ENCODE results near the gene AGRN.
"Not testable (repeated sequence)": the region's sequence is repeated elsewhere in the genome, so short reads cannot be mapped to it uniquely, and the experiment has no call there.

AGRN gene

DNA sequence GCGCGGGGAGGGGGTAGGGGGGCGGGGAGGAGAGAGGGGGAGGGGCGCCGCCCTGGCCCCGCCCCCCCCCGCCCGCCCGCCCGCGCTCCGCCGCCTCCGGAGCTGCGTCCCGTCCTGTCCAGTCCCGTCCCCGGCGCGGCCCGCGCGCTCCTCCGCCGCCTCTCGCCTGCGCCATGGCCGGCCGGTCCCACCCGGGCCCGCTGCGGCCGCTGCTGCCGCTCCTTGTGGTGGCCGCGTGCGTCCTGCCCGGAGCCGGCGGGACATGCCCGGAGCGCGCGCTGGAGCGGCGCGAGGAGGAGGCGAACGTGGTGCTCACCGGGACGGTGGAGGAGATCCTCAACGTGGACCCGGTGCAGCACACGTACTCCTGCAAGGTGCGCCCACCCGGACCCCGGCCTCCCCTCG is at the start of gene AGRN:
TSS of gene AGRN (plus strand) at position 121 of the 405 bp plus-strand sequence. CDS start at position 174, 53 bp downstream.
- DNase-seq (ENCODE audit: low read depth in 2 of 2): no peak

DNA sequence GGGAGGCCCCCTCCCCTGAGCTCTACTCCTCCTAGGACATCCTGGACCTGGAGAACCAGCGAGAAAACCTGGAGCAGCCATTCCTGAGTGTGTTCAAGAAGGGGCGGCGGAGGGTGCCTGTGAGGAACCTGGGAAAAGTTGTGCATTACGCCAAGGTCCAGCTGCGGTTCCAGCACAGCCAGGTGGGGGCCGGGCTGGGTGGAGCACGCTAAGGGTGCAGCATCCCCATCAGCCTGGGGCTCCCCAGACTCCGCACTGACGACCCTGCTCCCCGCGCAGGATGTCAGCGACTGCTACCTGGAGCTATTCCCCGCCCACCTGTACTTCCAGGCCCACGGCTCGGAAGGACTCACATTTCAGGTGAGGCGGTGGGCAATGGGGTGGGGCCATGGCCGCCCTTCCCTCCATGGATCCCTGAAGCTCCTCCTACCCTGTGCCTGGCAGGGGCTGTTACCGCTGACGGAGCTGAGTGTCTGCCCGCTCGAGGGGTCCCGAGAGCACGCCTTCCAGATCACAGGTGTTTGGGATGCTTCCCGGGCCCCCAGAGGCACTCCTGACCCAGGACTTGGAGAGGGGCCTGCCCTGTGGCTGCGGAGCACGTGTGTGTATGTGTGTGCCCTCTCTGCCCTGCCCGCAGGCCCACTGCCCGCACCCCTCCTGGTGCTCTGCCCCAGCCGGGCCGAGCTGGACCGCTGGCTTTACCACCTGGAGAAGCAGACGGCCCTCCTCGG is 49.5 kb upstream of the AGRN start:
- DNase-seq (ENCODE audit: low read depth in 2 of 2): no peak

DNA sequence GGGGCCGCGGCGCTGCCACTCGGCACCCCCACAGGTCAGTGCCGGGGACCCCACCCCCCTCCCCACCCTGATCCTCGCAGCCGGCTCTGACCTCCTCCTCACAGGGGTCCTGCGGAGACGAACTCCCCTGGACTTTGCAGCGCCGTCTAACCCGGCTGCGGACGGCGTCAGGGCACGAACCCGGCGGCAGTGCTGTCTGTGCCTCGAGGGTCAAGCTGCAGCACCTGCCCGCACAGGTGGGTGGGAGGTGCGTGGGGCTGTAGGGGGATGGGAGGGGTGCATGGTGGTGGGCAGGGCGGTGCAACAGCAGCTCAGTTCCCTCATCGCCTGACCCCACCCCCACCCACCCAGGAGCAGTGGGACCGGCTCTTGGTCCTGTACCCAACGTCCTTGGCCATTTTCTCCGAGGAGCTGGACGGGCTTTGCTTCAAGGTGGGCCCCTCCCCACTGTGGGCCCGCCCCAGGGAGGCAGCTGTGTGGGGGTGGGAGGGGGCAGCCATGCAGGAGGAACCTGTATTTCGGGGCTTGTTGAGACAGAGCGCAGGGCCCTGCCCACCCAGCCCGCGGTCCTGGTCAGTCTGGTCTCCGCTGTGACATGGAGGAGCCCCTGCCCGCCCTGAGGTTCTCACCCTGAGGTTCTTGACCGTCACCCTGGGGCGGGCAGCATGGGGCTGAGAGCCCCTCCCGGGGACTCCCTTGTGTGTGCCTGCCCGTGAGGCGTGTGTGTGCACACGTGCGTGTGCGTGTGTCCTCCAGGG is 48.8 kb upstream of the AGRN start:
- no peak for DNase-seq (ENCODE audit: low read depth in 2 of 2)

DNA sequence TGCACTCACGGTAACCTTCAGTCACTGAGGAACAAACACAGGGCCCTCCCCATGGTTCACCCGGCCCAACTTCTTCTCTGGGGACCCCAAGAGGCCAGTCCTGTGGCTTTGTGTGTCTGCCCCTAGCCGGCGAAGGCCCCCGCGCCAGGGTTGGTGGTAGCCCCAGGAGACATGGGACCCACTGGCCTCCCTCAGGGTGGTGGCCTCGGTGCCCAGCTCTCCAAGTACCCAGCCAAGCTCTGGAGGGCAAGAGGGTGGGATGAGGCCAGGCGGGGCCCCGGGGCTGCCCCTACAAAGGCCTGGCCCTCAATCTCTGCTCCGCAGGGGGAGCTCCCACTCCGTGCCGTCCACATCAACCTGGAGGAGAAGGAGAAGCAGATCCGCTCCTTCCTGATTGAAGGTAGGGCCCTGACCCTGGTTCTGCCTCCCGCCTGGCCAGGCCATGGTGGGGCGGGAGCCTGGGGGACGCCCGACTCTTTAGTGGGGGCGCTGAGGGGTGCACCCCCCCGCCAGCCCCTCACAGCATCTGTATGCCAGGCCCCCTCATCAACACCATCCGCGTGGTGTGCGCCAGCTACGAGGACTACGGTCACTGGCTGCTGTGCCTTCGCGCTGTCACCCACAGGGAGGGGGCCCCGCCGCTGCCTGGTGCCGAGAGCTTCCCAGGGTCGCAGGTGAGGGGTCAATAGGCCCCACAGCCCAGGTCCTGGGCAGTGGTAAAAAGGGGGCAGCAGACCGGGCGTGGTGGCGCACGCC is 48.0 kb upstream of the AGRN start:
- DNase-seq (ENCODE audit: low read depth in 2 of 2): no peak

DNA sequence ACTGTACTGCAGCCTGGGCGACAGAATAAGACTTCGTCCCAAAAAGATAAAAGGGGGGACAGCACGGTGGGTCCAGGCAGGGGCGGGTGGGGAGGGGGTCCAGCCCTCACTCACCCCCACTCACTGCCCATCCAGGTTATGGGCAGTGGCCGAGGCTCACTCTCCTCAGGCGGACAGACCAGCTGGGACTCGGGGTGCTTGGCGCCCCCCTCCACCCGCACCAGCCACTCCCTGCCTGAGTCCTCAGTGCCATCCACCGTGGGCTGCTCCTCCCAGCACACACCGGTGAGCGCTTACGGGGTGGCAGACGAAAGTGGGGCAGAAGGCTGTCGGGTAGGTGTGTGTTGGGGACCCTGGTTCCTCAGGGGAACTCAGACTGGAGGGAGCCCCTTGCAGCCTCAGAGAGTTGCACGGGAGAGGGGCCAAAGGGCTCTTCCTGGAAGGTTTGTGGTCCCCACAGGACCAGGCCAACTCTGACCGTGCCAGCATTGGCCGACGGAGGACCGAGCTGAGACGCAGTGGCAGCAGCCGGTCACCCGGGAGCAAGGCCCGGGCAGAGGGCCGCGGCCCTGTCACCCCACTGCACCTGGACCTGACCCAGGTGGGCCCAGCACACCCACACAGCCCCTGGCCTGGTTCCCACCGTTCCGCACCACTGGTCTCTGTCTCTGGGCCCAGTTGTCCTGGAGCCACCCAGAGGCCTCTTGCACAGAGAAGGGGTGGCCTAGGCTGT is 47.0 kb upstream of the AGRN start:
- no peak for DNase-seq (ENCODE audit: low read depth in 2 of 2)

DNA sequence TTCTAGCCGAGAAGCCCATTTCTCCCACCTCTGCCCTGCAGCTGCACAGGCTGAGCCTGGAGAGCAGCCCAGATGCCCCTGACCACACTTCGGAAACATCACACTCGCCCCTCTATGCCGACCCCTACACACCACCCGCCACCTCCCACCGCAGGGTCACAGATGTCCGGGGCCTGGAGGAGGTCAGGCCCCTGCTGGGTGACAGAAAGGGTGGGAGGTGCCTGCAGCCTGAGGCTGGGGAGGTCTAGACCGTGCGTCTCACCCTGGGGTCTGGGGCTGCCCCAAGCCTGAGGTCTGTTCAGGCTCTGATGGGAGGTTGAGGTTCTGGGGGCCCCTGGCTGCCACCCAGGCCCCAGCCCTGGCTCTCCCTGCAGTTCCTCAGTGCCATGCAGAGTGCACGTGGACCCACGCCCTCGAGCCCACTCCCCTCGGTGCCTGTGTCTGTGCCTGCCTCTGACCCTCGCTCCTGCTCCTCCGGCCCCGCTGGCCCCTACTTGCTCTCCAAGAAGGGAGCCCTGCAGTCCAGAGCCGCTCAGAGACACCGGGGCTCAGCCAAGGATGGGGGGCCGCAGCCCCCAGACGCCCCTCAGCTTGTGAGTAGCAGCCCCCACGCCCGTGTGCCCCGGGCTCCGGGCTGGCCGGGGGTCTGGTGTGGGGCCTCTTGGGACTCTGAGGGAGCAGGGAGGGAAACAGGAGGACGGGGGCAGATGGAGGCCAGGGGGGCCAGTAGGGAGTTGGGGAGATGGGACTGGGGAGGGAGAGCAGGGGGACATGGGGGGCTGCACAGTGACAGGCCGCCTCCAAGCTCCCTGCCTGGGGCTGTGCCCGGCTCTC is 46.2 kb upstream of the AGRN start:
- no peak for DNase-seq (ENCODE audit: low read depth in 2 of 2)

DNA sequence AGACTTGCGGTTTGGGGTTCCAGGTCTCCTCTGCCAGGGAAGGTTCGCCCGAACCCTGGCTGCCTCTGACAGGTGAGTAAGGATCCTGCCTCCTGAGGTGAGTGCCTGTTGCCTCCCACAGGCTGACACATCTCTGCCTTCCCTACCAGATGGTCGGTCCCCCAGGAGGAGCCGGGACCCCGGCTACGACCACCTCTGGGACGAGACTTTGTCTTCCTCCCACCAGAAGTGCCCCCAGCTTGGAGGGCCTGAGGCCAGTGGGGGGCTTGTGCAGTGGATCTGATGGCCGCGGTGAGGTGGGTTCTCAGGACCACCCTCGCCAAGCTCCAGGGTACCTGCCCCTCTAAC is 45.7 kb upstream of the AGRN start:
- no peak for DNase-seq (ENCODE audit: low read depth in 2 of 2)

DNA sequence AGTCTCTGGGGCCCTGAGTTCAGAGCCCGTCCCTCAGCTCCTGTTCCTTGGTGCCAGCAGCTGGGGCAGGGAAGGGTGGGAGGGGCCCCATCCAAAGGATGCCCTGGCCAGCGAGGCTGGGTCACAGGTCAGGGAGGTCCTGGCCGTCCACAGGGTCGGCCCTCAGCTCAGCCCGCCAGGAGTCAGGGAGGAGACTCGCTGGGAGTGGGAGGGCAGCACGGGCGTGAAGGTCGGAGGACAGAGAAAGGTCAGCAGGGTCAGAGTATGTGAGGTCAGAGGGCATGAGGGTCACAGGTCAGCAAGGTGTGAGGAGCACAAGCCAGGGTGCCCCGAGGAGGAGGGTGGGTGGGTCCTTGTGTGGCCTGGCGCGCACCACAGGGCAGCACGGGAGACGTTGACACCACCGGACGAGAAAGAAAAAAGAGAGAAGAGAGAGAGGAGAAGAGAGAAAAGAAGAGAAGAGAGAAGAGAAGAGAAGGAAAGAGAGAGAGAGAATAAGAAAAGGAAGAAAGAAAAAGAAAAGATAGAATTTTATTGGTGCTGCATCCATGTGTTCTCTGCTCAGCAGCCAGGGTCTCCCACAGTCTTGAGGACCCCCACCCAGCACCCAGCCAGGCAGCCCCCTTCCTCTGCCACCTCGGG is 45.1 kb upstream of the AGRN start:
- no peak for DNase-seq (ENCODE audit: low read depth in 2 of 2)

DNA sequence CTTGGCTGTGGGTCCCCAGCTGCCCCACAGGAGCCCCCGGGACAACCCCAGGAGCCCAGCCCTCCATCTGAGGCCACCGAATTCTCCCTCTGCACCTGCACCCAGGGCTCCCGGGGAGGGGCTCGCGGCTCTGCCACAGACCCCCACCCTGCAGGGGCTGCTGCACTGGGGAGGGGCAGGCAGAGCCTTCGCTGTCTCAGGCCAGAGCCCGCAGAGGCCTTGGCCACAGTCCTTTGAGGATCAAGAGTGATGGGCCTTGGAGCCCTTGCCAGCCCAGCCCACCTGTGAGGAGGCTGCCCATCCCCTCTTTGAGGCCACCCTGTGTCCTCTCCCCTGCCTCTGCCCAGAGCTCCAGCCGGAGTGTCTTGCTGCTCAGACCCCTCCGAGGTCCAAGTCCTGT is 44.6 kb upstream of the AGRN start:
- DNase-seq (ENCODE audit: low read depth in 2 of 2): no peak

DNA sequence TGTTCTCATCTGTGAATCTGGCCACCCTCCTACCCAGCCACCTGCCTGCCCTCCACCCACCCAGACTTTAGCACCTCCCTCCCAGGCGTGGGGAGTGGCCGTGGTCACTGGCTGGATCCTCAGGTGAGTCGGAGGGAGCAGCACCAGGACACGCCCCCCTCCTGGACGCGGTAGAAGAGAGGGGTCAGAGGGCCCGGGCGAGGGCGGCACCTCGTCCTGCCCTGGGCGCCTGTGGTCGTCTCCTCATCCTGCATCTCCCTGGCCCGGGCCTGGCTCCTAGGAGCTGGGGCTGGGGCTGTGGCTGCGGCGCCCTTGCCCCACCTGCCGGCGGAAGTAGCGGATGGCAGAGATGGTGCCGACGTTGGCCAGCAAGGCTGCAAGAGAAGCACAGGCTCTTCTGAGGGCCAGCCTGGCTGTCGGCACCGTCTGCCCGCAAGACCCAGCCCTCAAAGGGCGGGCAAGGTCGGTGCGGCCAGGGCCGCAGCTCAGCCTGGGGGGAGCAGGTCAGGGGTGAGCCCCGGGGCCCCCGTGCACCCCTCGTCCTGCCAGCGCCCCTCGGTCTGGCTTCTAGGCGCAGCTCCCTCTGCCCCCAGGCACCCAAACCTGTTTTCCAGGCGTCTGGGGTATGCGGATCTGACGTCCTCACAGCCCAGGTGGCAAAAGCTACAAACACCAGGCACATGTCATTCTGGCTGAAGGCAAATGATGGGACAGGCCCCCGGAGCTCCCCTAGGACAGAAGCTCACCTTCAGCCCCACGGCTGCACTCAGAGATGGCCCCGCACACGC is 43.8 kb upstream of the AGRN start:
- peak in 1 of 2 donors; percentile 62 for DNase-seq (ENCODE audit: low read depth in 2 of 2)

DNA sequence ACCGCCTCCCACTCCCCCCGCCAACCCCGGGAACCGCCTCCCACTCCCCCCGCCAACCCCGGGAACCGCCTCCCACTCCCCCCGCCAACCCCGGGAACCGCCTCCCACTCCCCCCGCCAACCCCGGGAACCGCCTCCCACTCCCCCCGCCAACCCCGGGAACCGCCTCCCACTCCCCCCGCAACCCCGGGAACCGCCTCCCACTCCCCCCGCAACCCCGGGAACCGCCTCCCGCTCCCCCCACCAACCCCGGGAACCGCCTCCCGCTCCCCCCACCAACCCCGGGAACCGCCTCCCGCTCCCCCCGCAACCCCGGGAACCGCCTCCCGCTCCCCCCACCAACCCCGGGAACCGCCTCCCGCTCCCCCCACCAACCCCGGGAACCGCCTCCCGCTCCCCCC is 43.1 kb upstream of the AGRN start:
- not testable (repeated sequence) for DNase-seq (ENCODE audit: low read depth in 2 of 2)

DNA sequence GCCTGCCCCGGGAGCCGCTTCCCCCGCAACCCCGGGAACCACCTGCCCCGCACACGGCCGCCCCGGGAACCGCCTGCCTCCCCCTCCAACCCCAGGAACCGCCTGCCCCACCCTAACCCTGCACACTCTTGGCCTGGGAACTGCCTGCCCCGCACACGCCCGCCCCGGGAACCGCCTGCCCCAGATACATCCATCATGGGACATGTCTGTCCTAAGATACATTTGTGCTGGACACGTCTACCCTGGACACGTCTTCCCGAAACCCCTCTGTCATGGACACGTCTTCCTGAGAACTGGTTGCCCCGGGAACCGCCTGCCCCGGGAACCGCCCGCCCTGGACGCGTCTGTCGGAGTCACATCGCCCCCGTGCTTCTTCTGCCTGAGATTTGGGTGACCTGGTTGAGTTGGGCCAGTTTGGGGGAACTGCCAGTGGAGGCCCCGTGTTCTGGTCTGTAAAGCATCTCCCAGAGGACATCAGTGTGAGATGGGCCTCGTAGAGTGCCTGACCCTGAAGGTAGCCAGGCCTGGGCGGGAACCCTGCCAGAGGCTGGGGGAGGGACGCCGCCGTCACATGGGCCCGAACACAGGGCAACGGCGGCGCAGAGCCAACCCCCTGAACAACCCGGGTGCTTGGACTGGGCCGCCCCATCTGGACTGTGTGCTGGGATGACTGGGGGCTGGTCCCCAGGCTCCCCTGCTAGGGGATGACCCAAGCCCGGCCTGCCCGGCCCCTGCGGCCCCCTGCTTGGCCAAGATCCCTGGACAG is 41.7 kb upstream of the AGRN start:
- no peak for DNase-seq (ENCODE audit: low read depth in 2 of 2)

DNA sequence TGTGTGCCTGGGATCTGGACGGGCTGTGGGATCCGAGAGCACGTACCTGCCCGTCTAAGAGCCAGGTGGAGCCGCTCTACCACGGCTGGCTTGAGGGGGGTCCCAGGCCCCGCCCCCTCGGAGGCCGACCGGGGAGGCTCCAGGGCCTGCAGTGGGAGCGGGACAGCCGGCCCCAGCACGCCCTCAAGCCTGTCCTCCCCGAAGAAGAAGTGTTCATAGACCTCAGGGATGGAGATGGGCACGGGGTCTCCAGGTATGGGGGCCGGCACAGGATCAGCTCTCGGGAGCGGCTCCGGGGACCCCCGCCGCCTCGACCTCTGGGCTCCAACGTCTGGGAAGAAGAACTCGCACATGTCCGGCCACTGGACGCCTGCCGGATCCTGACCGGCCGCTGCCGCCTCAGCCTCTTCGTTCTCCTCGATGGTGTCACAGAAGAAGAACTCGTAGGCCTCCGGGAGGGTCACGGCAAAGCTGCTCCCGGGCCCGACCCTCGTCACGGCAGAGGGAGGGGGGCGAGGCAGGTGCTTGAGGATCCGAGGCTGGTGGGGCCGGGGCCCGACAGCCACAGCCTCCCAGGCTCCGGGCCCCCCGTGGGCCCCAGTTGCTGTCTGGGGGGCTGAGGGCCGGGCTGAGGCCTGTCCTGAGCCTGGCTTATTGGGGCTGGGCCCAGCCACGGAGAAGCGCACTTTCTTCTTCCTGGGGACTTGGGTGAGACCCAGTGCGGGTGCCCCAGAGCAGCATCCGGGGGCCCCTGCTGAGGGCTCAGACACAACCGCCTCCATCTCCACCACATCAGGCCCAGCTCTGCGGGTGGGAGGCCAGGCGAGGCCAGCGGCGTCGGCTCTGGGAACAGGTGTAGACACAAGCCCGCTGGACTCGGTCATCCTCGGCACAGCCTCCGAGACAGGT is 40.8 kb upstream of the AGRN start:
- no peak for DNase-seq (ENCODE audit: low read depth in 2 of 2)

DNA sequence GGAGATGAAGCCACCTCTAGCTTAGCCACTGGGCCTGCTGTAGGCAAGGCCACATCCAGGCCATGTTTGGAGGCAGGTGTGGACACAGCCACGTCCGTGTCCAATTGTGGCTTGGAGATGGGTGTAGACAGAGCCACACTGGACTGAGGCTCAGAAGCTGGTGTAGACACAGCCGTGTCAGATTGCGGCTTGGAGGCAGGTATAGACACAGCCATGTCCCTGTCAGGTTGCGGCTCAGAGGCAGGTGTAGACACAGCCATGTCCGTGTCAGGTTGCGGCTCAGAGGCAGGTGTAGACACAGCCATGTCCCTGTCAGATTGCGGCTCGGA is 40.2 kb upstream of the AGRN start:
- DNase-seq (ENCODE audit: low read depth in 2 of 2): no peak

DNA sequence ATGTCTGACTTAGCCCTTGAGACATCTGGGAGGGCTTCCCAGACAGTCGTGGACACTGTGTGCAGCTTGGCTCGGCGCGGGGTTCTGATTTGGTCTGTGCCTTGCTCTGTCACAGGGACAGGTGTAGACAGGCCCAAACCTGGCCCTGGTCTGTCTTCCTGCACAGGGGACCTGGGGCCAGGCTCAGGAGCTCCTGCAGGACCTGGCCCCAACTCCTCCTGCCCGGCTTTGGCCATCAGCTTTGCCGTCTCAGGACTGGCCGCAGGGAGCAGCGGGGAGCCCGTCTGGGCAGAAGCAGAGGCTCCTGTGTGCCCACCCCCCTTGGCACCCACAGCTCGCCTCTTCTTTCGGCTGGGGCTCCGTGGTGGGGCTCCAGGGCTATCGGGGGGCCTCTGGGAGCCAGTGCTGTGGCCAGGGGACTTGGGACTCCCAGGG is 39.8 kb upstream of the AGRN start:
- no peak for DNase-seq (ENCODE audit: low read depth in 2 of 2)

DNA sequence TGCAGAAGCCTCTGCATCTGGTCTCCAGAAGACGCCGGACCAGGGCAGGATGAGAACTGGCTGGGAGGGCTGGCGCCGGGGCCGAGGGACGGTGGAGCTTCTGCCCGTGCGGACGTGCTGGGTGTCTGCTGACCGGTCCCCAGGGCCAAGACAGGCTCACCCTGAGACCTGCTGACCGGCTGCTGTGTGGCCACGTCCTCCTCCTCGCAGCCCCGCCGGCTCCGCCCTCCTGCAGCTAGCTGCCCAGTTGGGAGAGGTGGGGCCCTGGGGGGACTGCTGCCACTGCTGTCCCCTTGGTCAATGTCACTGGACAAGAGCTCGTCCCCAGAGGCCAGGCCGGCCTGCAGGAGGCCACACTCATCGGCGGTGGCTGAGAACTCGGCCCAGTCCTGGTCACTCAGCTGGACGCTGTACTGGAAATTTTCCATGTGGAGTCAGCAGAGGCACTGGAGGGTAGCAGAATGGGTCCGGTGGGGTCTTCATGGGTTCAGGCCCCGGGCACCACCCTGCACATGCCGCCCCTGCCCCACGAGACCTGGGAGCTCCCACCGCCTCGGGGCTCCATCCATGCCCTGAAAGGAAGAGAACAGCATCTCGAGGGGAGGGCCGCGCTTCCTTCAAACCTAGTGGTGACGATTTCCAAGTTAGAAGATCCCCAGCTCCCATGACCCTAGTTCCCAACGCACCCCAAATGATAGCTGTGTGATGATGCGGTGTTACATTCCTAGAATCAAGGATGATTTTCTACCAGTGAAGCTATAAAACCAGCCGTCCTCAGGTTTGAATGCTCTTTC is 39.1 kb upstream of the AGRN start:
- DNase-seq (ENCODE audit: low read depth in 2 of 2): no peak

DNA sequence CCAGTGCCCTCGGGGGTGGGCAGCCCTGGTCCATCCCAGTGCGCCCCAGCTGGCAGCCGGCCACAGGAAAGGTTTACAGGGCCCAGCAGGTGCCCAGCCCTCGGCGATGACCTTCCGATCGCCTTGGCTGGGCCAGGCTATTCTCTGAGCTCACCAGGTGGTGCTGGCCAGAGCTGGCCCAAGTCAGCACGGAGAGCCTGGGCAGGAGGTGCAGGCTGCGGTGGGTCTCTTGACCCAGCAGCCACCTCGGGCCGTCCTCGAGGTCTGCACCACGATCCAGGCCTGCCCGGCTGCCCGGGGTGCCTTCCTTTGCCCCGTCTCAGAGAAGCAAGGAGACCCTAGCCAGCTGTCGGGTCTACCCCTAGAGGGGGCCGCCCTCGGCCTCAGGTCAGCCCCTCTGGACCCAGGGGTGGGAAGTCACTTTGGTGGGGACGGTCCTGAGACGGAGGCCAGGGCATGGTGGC is 38.4 kb upstream of the AGRN start:
- no peak for DNase-seq (ENCODE audit: low read depth in 2 of 2)
